ENCODE results near the gene ICA1.
A peak's percentile ranks its signal among the peaks of the same experiment; 100 is the strongest.

ICA1 gene

DNA sequence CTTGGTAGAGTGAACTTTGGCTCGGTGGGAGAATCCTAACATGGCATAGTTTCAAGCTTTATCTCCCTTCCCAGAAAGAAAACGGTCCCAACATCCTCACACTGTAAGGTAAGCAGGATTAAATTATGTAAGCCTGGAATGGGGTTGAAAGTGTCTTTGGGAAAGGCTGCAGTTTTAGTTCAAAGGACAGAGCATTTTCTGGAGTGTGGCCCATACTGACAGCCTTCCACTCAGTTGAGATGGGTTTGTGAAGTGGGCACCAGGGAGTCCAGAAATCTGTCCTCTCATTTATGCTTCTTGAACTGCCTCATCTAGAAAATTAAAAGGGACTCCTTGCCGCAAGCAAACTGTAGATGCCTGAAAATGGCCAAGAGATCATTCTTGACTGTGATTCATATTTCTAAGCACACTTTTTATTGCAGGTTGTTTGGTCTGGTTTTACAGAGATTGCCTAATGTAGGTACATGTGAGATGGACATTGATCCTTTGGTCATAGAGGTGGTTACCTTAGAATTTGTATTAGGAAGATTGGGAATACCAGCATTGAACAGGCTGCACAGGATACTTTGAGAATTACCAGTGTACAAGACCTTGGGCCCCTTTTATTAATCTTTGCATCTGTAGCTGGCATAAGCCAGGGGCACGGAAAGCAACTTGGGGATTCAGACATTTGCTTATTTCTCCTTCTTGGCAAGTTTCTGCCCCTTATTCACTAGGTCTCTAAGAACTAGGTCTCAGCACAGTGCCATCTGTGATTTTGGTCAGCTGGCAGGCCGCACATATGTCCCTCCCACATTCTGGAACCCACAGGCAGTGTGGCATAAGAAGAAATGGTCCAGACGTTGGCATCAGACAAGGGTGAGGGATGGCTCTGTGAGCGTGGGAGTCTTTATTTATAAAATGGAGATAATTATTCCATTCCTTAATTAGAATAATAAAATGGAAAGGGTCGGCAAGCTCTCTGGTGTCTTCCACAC, 167.5 kb downstream of the ICA1 start:
- TF ChIP-seq, protein P1, sequence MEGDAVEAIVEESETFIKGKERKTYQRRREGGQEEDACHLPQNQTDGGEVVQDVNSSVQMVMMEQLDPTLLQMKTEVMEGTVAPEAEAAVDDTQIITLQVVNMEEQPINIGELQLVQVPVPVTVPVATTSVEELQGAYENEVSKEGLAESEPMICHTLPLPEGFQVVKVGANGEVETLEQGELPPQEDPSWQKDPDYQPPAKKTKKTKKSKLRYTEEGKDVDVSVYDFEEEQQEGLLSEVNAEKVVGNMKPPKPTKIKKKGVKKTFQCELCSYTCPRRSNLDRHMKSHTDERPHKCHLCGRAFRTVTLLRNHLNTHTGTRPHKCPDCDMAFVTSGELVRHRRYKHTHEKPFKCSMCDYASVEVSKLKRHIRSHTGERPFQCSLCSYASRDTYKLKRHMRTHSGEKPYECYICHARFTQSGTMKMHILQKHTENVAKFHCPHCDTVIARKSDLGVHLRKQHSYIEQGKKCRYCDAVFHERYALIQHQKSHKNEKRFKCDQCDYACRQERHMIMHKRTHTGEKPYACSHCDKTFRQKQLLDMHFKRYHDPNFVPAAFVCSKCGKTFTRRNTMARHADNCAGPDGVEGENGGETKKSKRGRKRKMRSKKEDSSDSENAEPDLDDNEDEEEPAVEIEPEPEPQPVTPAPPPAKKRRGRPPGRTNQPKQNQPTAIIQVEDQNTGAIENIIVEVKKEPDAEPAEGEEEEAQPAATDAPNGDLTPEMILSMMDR (IDR thresholded peaks at IDR 0.05; ENCODE audit: poor library complexity, severe bottlenecking) = no peak
- no peak for DNase-seq (ENCODE audit: low spot score)
- Histone ChIP-seq H3K4me3 (ENCODE audit: severe bottlenecking) (no peak overlapping the region), H3K27ac (ENCODE audit: poor library complexity, severe bottlenecking) (no peak overlapping the region), H3K27me3 (ENCODE audit: insufficient read depth, poor library complexity, severe bottlenecking) (no peaks in the 10 kb centered on the region), H3K4me1 (ENCODE audit: insufficient read depth, poor library complexity, severe bottlenecking) (no peaks in the 10 kb centered on the region), H3K36me3 (ENCODE audit: low read depth) (no peaks in the 10 kb centered on the region), H3K9me3 (ENCODE audit: severe bottlenecking) (no peaks in the 10 kb centered on the region)
- no peak for ATAC-seq (ENCODE audit: low read depth)

DNA sequence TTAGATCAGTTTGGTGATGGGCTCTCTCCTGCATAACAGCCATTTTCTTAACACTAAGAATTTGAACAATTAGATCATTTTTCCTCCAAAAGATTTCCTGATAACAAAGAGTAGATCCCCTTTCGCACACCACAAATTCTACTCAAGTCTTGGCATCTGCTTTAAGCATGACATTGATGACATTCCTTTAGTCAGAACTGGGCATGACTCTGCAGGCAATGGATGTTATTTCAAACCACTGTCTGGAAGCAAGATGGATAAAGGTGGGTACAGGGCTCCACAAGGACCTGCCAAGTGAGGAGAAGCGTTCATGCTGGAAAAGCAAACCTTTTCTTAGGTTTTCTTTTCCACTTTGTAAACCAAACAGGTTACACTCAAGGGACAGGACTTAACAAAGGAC, 169.8 kb downstream of the ICA1 start:
- no peaks in the 10 kb centered on the region for H3K27me3 ChIP-seq (ENCODE audit: insufficient read depth, poor library complexity, severe bottlenecking)
- DNase-seq (ENCODE audit: low spot score) = no peak
- no peak overlapping the region for H3K4me3 ChIP-seq (ENCODE audit: severe bottlenecking)
- no peaks in the 10 kb centered on the region for H3K36me3 ChIP-seq (ENCODE audit: low read depth)
- TF ChIP-seq, protein P1 (IDR thresholded peaks at IDR 0.05; ENCODE audit: poor library complexity, severe bottlenecking) = no peak
- no peaks in the 10 kb centered on the region for H3K9me3 ChIP-seq (ENCODE audit: severe bottlenecking)
- H3K27ac ChIP-seq (ENCODE audit: poor library complexity, severe bottlenecking) = no peak overlapping the region
- peak; percentile 66; the same call in 2 of the 3 replicates for ATAC-seq (ENCODE audit: low read depth)
- H3K4me1 ChIP-seq (ENCODE audit: insufficient read depth, poor library complexity, severe bottlenecking) = no peaks in the 10 kb centered on the region

GRCh38 chr7:8089036-8089780, 172.8 kb downstream of the ICA1 start:
- Histone ChIP-seq H3K4me3 (ENCODE audit: severe bottlenecking) (no peak overlapping the region), H3K27ac (ENCODE audit: poor library complexity, severe bottlenecking) (no peak overlapping the region), H3K9me3 (ENCODE audit: severe bottlenecking) (no peaks in the 10 kb centered on the region), H3K4me1 (ENCODE audit: insufficient read depth, poor library complexity, severe bottlenecking) (no peaks in the 10 kb centered on the region), H3K36me3 (ENCODE audit: low read depth) (no peaks in the 10 kb centered on the region), H3K27me3 (ENCODE audit: insufficient read depth, poor library complexity, severe bottlenecking) (no peaks in the 10 kb centered on the region)
- no peak for ATAC-seq (ENCODE audit: low read depth)
- no peak for DNase-seq (ENCODE audit: low spot score)
- TF ChIP-seq, protein P1 (IDR thresholded peaks at IDR 0.05; ENCODE audit: poor library complexity, severe bottlenecking) = no peak

GRCh38 chr7:8086239-8086638, 175.7 kb downstream of the ICA1 start:
- ATAC-seq (ENCODE audit: low read depth) (no peak), DNase-seq (ENCODE audit: low spot score) (no peak)
- Histone ChIP-seq H3K4me3 (ENCODE audit: severe bottlenecking) (no peak overlapping the region), H3K36me3 (ENCODE audit: low read depth) (no peaks in the 10 kb centered on the region), H3K4me1 (ENCODE audit: insufficient read depth, poor library complexity, severe bottlenecking) (no peaks in the 10 kb centered on the region), H3K9me3 (ENCODE audit: severe bottlenecking) (no peaks in the 10 kb centered on the region), H3K27me3 (ENCODE audit: insufficient read depth, poor library complexity, severe bottlenecking) (no peaks in the 10 kb centered on the region), H3K27ac (ENCODE audit: poor library complexity, severe bottlenecking) (no peak overlapping the region)
- TF ChIP-seq, protein P1 (IDR thresholded peaks at IDR 0.05; ENCODE audit: poor library complexity, severe bottlenecking) = no peak

Measured in RWPE2 (cell line).